ENCODE measurements around the gene BPIFB2. TPM values are rescaled to one million over a fixed set of nuclear protein-coding genes. Genes with fewer than 3 reads are reported as not detected.

BPIFB2 gene
- total RNA-seq, 2 experiments from 2014 or later = not detected

- ChIA-PET CTCF (interaction anchor here (0.6 kb wide), 1 partner anchor 101 kb away, joined by 3 read pairs; no protein-coding TSS in a partner anchor), POLR2A (no interaction called here)
- no peak overlapping the region for H3K4me3 Mint-ChIP-seq
- H3K27ac Mint-ChIP-seq = no peak overlapping the region
- ATAC-seq (no peak), DNase-seq (no peak)
- H3K27me3 Mint-ChIP-seq = no peaks in the 10 kb centered on the region
- H3K9me3 Mint-ChIP-seq (ENCODE audit: low read depth) = no peaks in the 10 kb centered on the region
- no peaks in the 10 kb centered on the region for H3K36me3 Mint-ChIP-seq (ENCODE audit: low read depth)
- intact Hi-C loops (cut with DNase I, micrococcal nuclease) = no loop called here
- H3K4me1 Mint-ChIP-seq = no peaks in the 10 kb centered on the region
Measured at GRCh38 chr20:33059741-33060390, 52.4 kb downstream of the BPIFB2 start.

GRCh38 chr20:33061658-33062028, 54.1 kb downstream of the BPIFB2 start:
- Mint-ChIP-seq H3K9me3 (ENCODE audit: low read depth) (no peaks in the 10 kb centered on the region), H3K36me3 (ENCODE audit: low read depth) (no peaks in the 10 kb centered on the region), H3K27ac (no peak overlapping the region), H3K4me1 (no peaks in the 10 kb centered on the region), H3K27me3 (no peaks in the 10 kb centered on the region), H3K4me3 (no peak overlapping the region)
- DNase-seq (no peak), ATAC-seq (no peak)
- POLR2A ChIA-PET = no interaction called here
- CTCF ChIA-PET = no interaction called here
- intact Hi-C loops (cut with DNase I, micrococcal nuclease) = no loop called here

GRCh38 chr20:33062105-33062824, 54.8 kb downstream of the BPIFB2 start:
- Mint-ChIP-seq H3K9me3 (ENCODE audit: low read depth) (no peaks in the 10 kb centered on the region), H3K4me1 (no peaks in the 10 kb centered on the region), H3K36me3 (ENCODE audit: low read depth) (no peaks in the 10 kb centered on the region), H3K4me3 (no peak overlapping the region), H3K27ac (no peak overlapping the region), H3K27me3 (no peaks in the 10 kb centered on the region)
- ChIA-PET POLR2A (no interaction called here), CTCF (no interaction called here)
- no peak for ATAC-seq
- DNase-seq = no peak
- intact Hi-C loops (cut with DNase I, micrococcal nuclease) = no loop called here

- DNase-seq = no peak
- Mint-ChIP-seq H3K4me1 (no peaks in the 10 kb centered on the region), H3K9me3 (ENCODE audit: low read depth) (no peaks in the 10 kb centered on the region), H3K4me3 (no peak overlapping the region), H3K27ac (no peak overlapping the region), H3K36me3 (ENCODE audit: low read depth) (no peaks in the 10 kb centered on the region), H3K27me3 (no peaks in the 10 kb centered on the region)
- no peak for ATAC-seq
- intact Hi-C loops (cut with DNase I, micrococcal nuclease) = no loop called here
- ChIA-PET CTCF (no interaction called here), POLR2A (no interaction called here)
Measured at GRCh38 chr20:33062825-33063149, 55.3 kb downstream of the BPIFB2 start.

- DNase-seq = no peak
- intact Hi-C loops (cut with DNase I, micrococcal nuclease) = no loop called here
- Mint-ChIP-seq H3K27ac (no peak overlapping the region), H3K4me3 (no peak overlapping the region), H3K36me3 (ENCODE audit: low read depth) (no peaks in the 10 kb centered on the region), H3K27me3 (no peaks in the 10 kb centered on the region), H3K4me1 (peaks cover 5% of the 10 kb centered on the region), H3K9me3 (ENCODE audit: low read depth) (no peaks in the 10 kb centered on the region)
- ATAC-seq = no peak
- CTCF ChIA-PET = no interaction called here
- POLR2A ChIA-PET = no interaction called here
Measured at GRCh38 chr20:33063271-33063670, 55.8 kb downstream of the BPIFB2 start.

GRCh38 chr20:33064572-33065287, 57.2 kb downstream of the BPIFB2 start:
- no peaks in the 10 kb centered on the region for H3K36me3 Mint-ChIP-seq (ENCODE audit: low read depth)
- H3K9me3 Mint-ChIP-seq (ENCODE audit: low read depth) = no peaks in the 10 kb centered on the region
- DNase-seq = no peak
- peaks cover 5% of the 10 kb centered on the region for H3K4me1 Mint-ChIP-seq
- POLR2A ChIA-PET = interaction anchor here (0.7 kb wide), 1 partner anchor 746 kb away, joined by 13 read pairs; the partner anchor contains the start of gene CHMP4B
- intact Hi-C loops (cut with DNase I, micrococcal nuclease) = no loop called here
- H3K27me3 Mint-ChIP-seq = no peaks in the 10 kb centered on the region
- no peak overlapping the region for H3K4me3 Mint-ChIP-seq
- CTCF ChIA-PET = interaction anchor here (0.7 kb wide), 2 partner anchors 12 to 60 kb away, joined by 3 read pairs; no protein-coding TSS in a partner anchor
- no peak overlapping the region for H3K27ac Mint-ChIP-seq
- no peak for ATAC-seq

GRCh38 chr20:33065785-33066184, 58.3 kb downstream of the BPIFB2 start:
- DNase-seq (no peak), ATAC-seq (no peak)
- Mint-ChIP-seq H3K27ac (no peak overlapping the region), H3K9me3 (ENCODE audit: low read depth) (no peaks in the 10 kb centered on the region), H3K4me1 (peaks cover 5% of the 10 kb centered on the region), H3K4me3 (no peak overlapping the region), H3K27me3 (no peaks in the 10 kb centered on the region), H3K36me3 (ENCODE audit: low read depth) (no peaks in the 10 kb centered on the region)
- POLR2A ChIA-PET = no interaction called here
- CTCF ChIA-PET = interaction anchor here (0.7 kb wide), 1 partner anchor 61 kb away, joined by 3 read pairs; no protein-coding TSS in a partner anchor
- intact Hi-C loops (cut with DNase I, micrococcal nuclease) = no loop called here

GRCh38 chr20:33067806-33068205, 60.3 kb downstream of the BPIFB2 start:
- Mint-ChIP-seq H3K36me3 (ENCODE audit: low read depth) (no peaks in the 10 kb centered on the region), H3K27ac (no peak overlapping the region), H3K27me3 (no peaks in the 10 kb centered on the region), H3K9me3 (ENCODE audit: low read depth) (no peaks in the 10 kb centered on the region), H3K4me3 (no peak overlapping the region), H3K4me1 (peaks cover 5% of the 10 kb centered on the region)
- CTCF ChIA-PET = interaction anchor here (0.6 to 0.9 kb wide), 2 partner anchors 142 to 279 kb away, joined by 3 to 4 read pairs; no protein-coding TSS in a partner anchor
- intact Hi-C loops (cut with DNase I, micrococcal nuclease) = no loop called here
- no peak for DNase-seq
- POLR2A ChIA-PET = no interaction called here
- no peak for ATAC-seq

GRCh38 chr20:33068251-33068939, 60.9 kb downstream of the BPIFB2 start:
- POLR2A ChIA-PET = no interaction called here
- Mint-ChIP-seq H3K27ac (no peak overlapping the region), H3K27me3 (no peaks in the 10 kb centered on the region), H3K4me3 (no peak overlapping the region), H3K4me1 (peaks cover 5% of the 10 kb centered on the region), H3K36me3 (ENCODE audit: low read depth) (no peaks in the 10 kb centered on the region), H3K9me3 (ENCODE audit: low read depth) (no peaks in the 10 kb centered on the region)
- CTCF ChIA-PET = interaction anchor here (0.7 kb wide), 1 partner anchor 234 kb away, joined by 3 read pairs; no protein-coding TSS in a partner anchor
- intact Hi-C loops (cut with DNase I, micrococcal nuclease) = no loop called here
- ATAC-seq (no peak), DNase-seq (no peak)

GRCh38 chr20:33069673-33070072, 62.2 kb downstream of the BPIFB2 start:
- no peaks in the 10 kb centered on the region for H3K36me3 Mint-ChIP-seq (ENCODE audit: low read depth)
- POLR2A ChIA-PET = interaction anchor here (0.6 kb wide), 1 partner anchor 167 kb away, joined by 4 read pairs; no protein-coding TSS in a partner anchor
- peaks cover 5% of the 10 kb centered on the region for H3K4me1 Mint-ChIP-seq
- no peak for ATAC-seq
- CTCF ChIA-PET = no interaction called here
- H3K27me3 Mint-ChIP-seq = no peaks in the 10 kb centered on the region
- DNase-seq = no peak
- no peaks in the 10 kb centered on the region for H3K9me3 Mint-ChIP-seq (ENCODE audit: low read depth)
- intact Hi-C loops (cut with DNase I, micrococcal nuclease) = no loop called here
- H3K4me3 Mint-ChIP-seq = no peak overlapping the region
- H3K27ac Mint-ChIP-seq = no peak overlapping the region

- H3K4me3 Mint-ChIP-seq = no peak overlapping the region
- H3K27me3 Mint-ChIP-seq = no peaks in the 10 kb centered on the region
- CTCF ChIA-PET = no interaction called here
- no peak overlapping the region for H3K27ac Mint-ChIP-seq
- H3K9me3 Mint-ChIP-seq (ENCODE audit: low read depth) = no peaks in the 10 kb centered on the region
- peaks cover 5% of the 10 kb centered on the region for H3K4me1 Mint-ChIP-seq
- ATAC-seq (no peak), DNase-seq (no peak)
- POLR2A ChIA-PET = no interaction called here
- H3K36me3 Mint-ChIP-seq (ENCODE audit: low read depth) = no peaks in the 10 kb centered on the region
- intact Hi-C loops (cut with DNase I, micrococcal nuclease) = no loop called here
Measured at GRCh38 chr20:33070111-33071053, 62.9 kb downstream of the BPIFB2 start.

Data from activated CD4-positive, alpha-beta T cell treated with anti-CD3 and anti-CD28 coated beads for 36 hours (primary cell).